Spinal cord (tissue), 10 donors: ENCODE data around the gene MVP. TPM values are rescaled to one million over a fixed set of nuclear protein-coding genes. Genes with fewer than 3 reads are reported as not detected.
A peak's percentile ranks its signal among the peaks of the same experiment; 100 is the strongest.

ENCODE experiments used
- DNase-seq, 6 donors: peaks; one replicate each; pipeline versions ENCODE4 v3.0.0 to v3.0.0-alpha.2; 2013 to 2015; ENCODE audit warnings: low spot score in 6 of 6, low read depth in 4 of 6
- H3K27ac ChIP-seq: one replicate; pipeline ENCODE4 v1.5.1; 2013; ENCODE audit warnings: low read depth, low read length, control low read depth
- H3K27me3 ChIP-seq: one replicate; pipeline ENCODE4 v1.6.1; 2013; ENCODE audit warnings: low read length; ENCODE audit not compliant: control insufficient read depth, insufficient read depth
- H3K36me3 ChIP-seq: one replicate; pipeline ENCODE4 v1.6.1; 2013; ENCODE audit warnings: low read length; ENCODE audit not compliant: control insufficient read depth, insufficient read depth
- H3K4me1 ChIP-seq: one replicate; pipeline ENCODE4 v1.6.1; 2013; ENCODE audit warnings: low read length; ENCODE audit not compliant: control insufficient read depth, insufficient read depth
- H3K4me3 ChIP-seq: one replicate; pipeline ENCODE4 v1.5.1; 2013; ENCODE audit warnings: low read depth, low read length, control low read depth
- H3K9me3 ChIP-seq: one replicate; pipeline ENCODE4 v1.6.1; 2013; ENCODE audit warnings: low read length; ENCODE audit not compliant: control insufficient read depth, insufficient read depth
- WGBS: methylation state at CpG from one replicate; pipeline ENCODE4 v1.1.5; 2013; ENCODE audit warnings: missing lambda C conversion rate; ENCODE audit not compliant: insufficient coverage; 5-methylcytosine and 5-hydroxymethylcytosine counted together
- polyA plus RNA-seq, 2 donors: library from polyadenylated mRNA; unstranded; fragments of 120-200 nt; gene quantifications; one replicate each; pipeline ENCODE4 v1.2.1, GENCODE V29; 2013; ENCODE audit not compliant: insufficient read length in 2 of 2
- total RNA-seq, 2 donors: library from RNA; depleted of rRNA in 1 of 2; stranded (reverse); fragments of 120-200 nt in 1 of 2; fragments of >200 nt in 1 of 2; gene quantifications; one replicate each; pipeline versions ENCODE4 v1.2.3 to v1.2.4, GENCODE V29; 2013 to 2014
- donor health status: healthy.

Gene MVP
- total and polyA plus RNA-seq, 4 donors, result 11.8 to 35.8 (median 17.6) TPM

DNA sequence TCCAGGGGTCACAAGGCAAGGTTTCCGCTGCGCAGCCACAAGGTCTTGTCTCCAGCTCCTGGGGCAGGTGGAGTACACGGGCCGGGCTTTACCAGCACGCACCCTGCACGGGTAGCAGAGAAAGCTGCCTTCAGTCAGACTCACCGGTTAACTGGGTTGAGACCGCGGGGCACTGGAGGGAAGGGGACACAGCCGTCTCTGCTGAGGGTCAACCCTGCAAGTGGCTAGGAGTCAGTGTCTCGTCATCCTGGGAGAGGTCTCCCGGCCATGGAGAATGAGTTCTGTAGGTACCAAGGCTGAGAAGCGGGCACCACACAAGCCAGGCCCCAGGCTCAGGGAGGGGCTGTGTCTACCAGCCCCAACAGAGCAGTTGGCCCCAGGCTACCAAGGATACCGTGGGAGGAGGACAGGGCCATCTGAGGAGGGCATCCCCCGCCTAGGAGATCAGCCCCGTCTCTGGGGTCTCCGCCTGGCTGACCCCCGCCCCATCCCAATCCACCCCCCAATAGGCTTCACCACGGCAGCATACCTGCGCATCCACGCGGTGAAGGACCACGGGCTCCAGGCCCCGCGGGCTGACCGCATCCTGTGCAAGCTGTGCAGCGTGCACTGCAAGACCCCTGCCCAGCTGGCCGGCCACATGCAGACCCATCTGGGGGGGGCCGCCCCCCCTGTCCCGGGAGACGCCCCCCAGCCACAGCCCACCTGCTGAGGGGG lies 11.1 kb upstream of the MVP start:
- Histone ChIP-seq H3K4me1 (peaks cover 78% of the 10 kb centered on the region), H3K27me3 (no peaks in the 10 kb centered on the region), H3K27ac (peak overlapping the region; percentile 88), H3K9me3 (no peaks in the 10 kb centered on the region), H3K36me3 (peaks cover 57% of the 10 kb centered on the region), H3K4me3 (peak overlapping the region; percentile 45)
- WGBS, result 76% methylated on average over 24 of the region's 31 CpGs
- DNase-seq, result no peak

DNA sequence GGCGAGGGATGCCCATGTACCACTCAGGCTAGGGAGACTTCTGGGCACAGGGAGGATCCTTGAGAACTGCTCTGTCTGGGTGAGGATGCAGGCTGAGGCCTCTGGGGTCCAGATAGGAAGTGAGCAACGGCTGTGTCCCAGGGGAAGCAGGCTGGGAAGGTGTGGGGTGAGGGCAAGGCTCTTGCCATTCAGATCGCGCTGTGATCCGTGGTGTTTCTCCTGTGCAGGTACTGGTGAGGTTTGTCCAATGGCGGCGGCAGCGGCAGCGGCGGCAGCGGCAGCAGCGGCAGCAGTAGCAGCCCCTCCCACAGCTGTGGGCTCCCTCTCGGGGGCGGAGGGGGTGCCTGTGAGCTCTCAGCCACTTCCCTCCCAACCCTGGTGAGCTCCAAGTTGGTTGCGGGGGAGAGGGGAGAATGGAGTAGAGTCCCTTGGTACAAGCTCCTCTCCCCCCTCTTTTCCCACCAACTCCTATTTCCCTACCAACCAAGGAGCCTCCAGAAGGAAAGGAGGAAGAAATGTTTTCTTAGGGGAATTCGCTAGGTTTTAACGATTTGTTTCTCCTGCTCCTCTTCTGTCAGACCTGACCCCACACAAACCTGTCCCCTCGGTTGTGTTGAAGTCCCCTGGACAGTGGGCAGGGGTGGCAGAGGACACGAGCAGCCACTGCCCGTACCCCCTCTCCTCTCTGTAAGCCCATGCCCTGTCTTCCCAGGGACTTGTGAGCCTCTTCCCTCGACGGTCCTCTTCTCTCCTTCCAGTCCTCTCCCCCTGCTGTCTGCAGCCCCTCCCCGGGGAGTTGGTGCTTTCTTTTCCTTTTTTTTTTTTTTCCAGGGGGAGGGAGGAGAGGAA lies 10.2 kb upstream of the MVP start:
- peaks cover 61% of the 10 kb centered on the region for H3K36me3 ChIP-seq
- peak in 2 of 6 donors; percentile 30 to 43 for DNase-seq
- no peaks in the 10 kb centered on the region for H3K9me3 ChIP-seq
- H3K27ac ChIP-seq, result peak overlapping the region; percentile 99
- WGBS, result 48% methylated on average over 6 of the region's 23 CpGs
- H3K4me3 ChIP-seq, result no peak overlapping the region
- H3K4me1 ChIP-seq, result peaks cover 79% of the 10 kb centered on the region
- no peaks in the 10 kb centered on the region for H3K27me3 ChIP-seq

DNA sequence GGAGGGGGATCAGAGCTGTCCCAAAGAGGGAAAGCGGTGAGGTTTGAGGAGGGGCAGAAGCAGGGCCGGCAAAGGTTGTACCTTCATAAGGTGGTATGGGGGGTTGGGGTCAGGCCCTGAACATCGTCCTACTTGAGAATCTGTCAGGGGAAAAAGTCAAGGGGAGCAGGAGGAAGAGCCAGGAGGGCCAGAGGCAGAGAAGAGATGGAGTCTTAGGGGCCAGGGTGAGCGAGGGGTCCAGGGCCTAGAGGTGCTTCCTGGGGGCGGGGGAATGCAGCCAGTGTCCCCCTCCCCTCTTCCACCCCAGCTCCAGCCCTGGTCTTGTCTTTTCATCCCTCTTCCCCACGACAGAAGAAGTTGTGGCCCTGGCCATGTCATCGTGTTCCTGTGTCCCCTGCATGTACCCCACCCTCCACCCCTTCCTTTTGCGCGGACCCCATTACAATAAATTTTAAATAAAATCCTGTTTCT lies 9.5 kb upstream of the MVP start:
- peak overlapping the region; percentile 99 for H3K27ac ChIP-seq
- no peak for DNase-seq
- no peaks in the 10 kb centered on the region for H3K9me3 ChIP-seq
- 32% methylated on average over 7 of the region's 9 CpGs for WGBS
- no peaks in the 10 kb centered on the region for H3K27me3 ChIP-seq
- peaks cover 64% of the 10 kb centered on the region for H3K36me3 ChIP-seq
- peaks cover 86% of the 10 kb centered on the region for H3K4me1 ChIP-seq
- peak overlapping the region; percentile 88 for H3K4me3 ChIP-seq

DNA sequence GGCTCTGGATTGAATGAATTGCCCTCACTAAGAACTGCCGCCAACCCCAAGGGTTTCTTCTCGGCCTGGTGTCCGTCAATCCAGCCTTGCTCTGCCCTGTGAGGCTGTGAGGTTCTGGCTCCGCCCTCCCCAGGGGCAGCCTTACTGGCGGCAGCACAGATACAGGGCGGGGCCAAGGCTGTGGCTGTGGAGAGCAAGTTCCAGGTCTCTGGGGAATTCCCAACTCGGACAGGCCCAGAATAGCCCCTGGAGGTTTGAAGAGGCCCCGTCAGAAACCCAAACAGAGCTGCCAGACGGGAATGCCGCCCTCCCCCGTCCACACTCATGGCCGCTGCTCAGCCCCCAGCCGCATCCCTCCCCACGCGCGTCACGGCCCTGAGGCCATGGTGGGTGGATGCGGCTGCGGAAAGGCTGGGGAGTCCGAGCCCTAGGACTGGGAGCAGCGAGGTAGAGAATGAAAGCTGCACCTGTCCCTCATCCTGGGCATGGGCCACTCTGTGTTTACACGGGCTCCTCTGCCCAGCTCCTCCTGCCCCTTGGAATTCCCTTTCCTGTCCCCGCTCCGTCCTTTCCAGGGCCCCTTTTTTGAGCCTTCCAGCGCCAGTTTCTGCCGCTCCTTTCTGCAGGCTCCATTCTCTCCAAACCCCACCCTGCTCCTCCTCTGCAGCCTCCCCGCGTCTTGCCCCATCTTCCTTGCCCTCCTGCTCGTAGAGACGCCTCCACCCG lies 8.9 kb upstream of the MVP start:
- H3K4me1 ChIP-seq, result peaks cover 92% of the 10 kb centered on the region
- no peaks in the 10 kb centered on the region for H3K9me3 ChIP-seq
- peaks cover 64% of the 10 kb centered on the region for H3K36me3 ChIP-seq
- H3K27ac ChIP-seq, result peak overlapping the region; percentile 99
- WGBS, result under 1% methylated on average over 23 of the region's 31 CpGs
- H3K4me3 ChIP-seq, result peak overlapping the region; percentile 88
- DNase-seq, result peak in 4 of 6 donors; percentile 79 to 96 (median 86)
- no peaks in the 10 kb centered on the region for H3K27me3 ChIP-seq

DNA sequence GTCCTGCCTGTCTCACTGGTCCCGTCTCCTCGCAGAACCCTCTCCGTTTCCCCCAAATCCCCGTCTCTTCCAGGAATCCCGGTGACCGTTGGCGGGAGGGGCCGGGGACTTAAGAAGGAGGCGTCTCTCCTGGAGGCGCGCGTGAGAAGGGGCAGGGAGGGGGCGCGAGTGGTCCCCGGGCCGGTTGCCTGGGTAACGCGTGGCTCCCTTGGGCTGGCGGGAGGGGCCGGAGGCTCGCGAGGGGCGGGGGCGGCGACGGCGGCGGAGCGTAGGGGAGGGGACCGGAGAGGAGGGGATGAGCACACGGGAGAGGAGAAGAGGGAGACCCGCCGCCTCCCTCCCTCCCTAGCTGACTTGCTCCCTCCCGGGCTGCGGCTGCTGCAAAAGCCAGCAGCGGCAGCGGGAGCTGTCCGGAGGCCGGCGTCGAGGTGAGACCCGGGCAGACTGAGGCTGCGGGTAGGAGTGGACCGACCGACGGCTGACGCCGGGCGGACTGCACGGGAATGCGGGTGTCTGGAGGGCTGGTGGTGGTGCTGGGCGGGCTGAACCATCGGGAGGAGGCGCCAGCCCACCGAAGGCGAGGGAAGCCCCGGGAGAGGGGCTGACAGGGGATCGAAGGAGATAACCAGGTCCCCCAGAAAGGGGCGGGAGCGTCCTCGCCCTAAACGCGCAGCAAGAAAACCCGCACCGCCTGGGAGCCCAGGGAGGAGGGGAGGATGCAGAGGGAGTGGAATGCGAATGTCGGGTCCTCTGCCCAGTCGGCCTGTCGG lies 8.2 kb upstream of the MVP start, which contains the start of gene PRRT2:
Gene PRRT2 (plus strand): TSS at position 298 of the 770 bp plus-strand sequence. CDS start 862 bp downstream, outside the sequence.
- DNase-seq, result peak in 5 of 6 donors; percentile 79 to 97 (median 86)
- peak within 1 kb of the TSS; percentile 99 for H3K27ac ChIP-seq
- no peaks in the 10 kb centered on the region for H3K27me3 ChIP-seq
- H3K4me1 ChIP-seq, result peaks cover 99% of the 10 kb centered on the region
- no peaks in the 10 kb centered on the region for H3K9me3 ChIP-seq
- peaks cover 70% of the 10 kb centered on the region for H3K36me3 ChIP-seq
- 0% methylated on average over 55 of the region's 69 CpGs for WGBS
- peak within 1 kb of the TSS; percentile 88 for H3K4me3 ChIP-seq

DNA sequence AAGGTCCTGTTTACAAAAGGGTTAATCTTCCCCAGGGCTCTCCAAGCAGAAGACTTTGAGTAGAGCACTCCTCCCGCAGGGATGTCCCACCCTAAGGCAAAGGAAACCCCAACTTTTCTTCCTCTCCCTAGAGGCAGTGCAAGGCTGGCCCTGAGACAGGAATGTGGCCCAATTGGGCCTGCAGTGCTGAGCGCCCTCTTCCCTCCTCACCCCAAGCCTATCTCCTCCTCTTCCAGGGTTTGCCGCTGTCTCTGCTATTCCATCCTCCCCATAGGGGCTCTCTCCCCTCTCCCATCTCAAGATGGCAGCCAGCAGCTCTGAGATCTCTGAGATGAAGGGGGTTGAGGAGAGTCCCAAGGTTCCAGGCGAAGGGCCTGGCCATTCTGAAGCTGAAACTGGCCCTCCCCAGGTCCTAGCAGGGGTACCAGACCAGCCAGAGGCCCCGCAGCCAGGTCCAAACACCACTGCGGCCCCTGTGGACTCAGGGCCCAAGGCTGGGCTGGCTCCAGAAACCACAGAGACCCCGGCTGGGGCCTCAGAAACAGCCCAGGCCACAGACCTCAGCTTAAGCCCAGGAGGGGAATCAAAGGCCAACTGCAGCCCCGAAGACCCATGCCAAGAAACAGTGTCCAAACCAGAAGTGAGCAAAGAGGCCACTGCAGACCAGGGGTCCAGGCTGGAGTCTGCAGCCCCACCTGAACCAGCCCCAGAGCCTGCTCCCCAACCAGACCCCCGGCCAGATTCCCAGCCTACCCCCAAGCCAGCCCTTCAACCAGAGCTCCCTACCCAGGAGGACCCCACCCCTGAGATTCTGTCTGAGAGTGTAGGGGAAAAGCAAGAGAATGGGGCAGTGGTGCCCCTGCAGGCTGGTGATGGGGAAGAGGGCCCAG lies 7.3 kb upstream of the MVP start:
- Histone ChIP-seq H3K27ac (peak overlapping the region; percentile 99), H3K9me3 (no peaks in the 10 kb centered on the region), H3K27me3 (no peaks in the 10 kb centered on the region), H3K4me1 (peaks cover 95% of the 10 kb centered on the region), H3K36me3 (peaks cover 68% of the 10 kb centered on the region), H3K4me3 (peak overlapping the region; percentile 88)
- peak in 2 of 6 donors; percentile 48 to 66 for DNase-seq
- 32% methylated on average over 7 of the region's 9 CpGs for WGBS

DNA sequence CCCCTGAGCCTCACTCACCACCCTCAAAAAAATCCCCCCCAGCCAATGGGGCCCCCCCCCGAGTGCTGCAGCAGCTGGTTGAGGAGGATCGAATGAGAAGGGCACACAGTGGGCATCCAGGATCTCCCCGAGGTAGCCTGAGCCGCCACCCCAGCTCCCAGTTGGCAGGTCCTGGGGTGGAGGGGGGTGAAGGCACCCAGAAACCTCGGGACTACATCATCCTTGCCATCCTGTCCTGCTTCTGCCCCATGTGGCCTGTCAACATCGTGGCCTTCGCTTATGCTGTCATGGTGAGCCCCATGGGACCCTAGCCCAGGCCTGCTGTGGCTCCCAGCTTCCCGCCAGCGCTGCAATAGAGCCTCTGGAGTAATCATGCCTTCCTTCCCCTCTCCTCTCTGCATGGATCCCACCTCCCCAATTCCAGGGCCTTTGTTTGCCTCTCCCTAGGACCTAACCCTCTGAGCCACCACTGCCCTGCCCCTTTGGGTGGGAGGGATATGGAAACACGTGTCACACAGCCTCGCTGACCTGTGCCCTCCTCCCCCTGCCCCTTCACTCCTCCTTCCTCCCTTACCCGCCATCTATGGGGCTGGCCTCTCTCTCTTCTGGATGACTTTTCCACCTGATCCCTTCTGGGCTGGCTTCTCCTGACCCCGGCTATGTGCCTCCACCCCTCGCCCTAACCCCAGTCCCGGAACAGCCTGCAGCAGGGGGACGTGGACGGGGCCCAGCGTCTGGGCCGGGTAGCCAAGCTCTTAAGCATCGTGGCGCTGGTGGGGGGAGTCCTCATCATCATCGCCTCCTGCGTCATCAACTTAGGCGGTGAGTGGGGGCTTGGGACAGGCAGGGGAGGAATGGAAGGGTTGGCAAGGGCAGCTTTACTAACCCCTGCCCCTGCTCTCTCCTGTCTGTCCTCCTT lies 6.4 kb upstream of the MVP start:
- Histone ChIP-seq H3K9me3 (no peaks in the 10 kb centered on the region), H3K36me3 (peaks cover 68% of the 10 kb centered on the region), H3K4me3 (peak overlapping the region; percentile 88), H3K27ac (peak overlapping the region; percentile 99), H3K4me1 (peaks cover 87% of the 10 kb centered on the region), H3K27me3 (no peaks in the 10 kb centered on the region)
- peak in 1 of 6 donors; percentile 28 for DNase-seq
- 36% methylated on average over 18 of the region's 24 CpGs for WGBS
